Hypothalamus (tissue), 51 donors: ENCODE measurements around the gene PTPRK.

Experiments used
- DNase-seq, 51 donors: peaks; one replicate each; lab custom pipeline; 2025; lab: John Stamatoyannopoulos, UW

Gene PTPRK

DNA sequence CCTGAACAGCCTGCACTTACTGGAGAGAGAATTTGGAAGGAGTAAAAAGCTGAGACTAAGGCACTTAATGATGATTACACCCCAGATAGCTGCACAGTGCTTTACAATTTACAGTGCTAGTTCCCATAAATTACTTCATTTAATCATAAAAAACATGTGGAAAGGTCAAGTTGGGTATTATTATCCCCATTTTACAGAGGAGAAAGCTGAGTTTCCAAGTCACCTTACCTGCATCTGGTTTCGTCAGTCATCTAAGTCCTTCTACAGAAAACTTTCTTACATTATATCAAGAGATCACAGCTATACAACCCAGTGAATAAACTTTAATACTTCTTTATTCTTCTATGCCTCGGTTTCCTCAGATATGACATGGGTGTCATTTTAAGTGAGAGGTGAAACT lies 3.3 kb downstream of the PTPRK start:
- DNase-seq = no peak

GRCh38 chr6:128516514-128516898 lies 3.9 kb downstream of the PTPRK start:
- peak in 2 of 51 donors; percentile 7 to 36 for DNase-seq

DNA sequence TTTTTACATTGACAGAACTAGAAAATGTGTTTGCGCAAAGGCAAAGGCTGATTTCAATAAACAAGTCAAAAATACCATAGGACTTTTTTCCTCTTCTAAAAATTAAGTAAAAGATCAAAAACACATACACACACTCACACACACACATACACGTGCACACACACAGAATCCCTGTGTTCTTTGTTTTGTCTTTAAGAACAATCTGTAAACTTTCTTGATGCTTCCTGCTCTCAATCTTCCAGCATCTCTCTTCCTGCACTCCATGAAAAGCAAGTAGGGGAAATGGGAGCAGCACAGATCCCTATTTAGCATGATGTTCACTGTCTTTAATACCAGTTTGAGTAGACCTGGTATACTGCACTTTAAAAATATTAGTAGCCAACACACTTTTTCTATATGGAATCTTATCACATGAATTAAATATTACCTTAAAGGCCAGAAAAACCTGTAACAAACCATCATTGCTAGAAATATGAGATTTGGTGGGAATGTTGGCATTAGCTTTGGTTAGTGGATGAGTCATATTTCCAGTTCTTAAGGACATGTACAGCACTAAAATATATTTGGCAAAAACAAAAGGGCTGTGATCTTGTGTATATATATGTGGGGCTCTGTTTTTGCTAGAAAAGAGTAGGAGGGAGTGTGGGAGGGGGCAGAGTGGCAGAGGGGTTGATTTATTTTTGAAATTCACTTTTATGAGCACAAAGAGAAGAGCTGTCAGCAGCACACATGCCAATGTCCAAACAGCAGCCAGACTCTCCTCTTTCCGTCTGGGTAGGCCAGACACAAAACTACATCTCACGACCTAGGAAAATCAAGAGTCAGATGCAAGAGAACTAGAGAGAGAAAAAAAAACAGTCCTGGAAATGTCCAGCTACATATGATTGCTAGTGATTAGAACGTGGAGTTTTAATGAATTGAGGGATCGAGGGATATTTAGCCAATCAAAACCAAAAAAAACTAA lies 4.6 kb downstream of the PTPRK start:
- no peak for DNase-seq

DNA sequence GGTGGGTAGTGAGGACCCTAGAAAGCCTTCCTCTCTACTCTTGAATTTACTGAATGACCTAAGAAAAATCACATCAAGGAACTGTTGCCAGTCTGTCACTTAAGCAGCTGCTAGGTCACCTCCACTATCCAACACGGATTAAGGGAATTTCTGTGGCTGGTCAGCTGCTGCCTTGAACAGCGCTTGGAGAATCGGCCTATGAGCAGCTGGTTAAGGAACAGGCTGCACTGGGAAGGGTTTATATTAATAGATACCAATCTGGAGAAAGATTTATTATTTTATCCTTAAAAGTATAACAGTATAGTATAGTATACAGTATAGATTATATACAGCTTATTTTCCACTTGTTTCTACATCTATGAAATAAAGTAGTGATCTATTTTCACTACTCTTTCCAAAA lies 6.5 kb downstream of the PTPRK start:
- DNase-seq = peak in 1 of 51 donors; percentile 11

DNA sequence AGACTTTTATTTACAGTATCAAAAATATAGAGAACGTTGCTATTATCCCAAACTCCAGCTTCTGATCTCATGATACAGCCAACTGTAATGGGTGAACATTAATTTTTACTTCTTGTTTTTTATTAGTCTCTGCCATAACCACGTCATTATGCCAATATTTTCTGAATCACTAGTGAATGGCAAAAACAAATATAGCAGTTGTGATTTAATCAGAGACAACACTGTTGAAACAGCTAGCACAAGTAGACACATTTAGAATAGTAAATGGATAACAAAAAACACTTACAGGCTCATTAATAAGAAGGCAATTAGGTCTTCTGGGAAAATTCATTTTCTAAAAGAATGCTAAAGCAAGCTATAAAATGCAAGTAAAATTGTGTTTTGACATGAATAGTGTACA lies 8.1 kb downstream of the PTPRK start:
- DNase-seq = no peak

GRCh38 chr6:128511506-128511905 lies 8.9 kb downstream of the PTPRK start:
- no peak for DNase-seq

GRCh38 chr6:128509709-128510108 lies 10.7 kb downstream of the PTPRK start:
- DNase-seq = no peak

DNA sequence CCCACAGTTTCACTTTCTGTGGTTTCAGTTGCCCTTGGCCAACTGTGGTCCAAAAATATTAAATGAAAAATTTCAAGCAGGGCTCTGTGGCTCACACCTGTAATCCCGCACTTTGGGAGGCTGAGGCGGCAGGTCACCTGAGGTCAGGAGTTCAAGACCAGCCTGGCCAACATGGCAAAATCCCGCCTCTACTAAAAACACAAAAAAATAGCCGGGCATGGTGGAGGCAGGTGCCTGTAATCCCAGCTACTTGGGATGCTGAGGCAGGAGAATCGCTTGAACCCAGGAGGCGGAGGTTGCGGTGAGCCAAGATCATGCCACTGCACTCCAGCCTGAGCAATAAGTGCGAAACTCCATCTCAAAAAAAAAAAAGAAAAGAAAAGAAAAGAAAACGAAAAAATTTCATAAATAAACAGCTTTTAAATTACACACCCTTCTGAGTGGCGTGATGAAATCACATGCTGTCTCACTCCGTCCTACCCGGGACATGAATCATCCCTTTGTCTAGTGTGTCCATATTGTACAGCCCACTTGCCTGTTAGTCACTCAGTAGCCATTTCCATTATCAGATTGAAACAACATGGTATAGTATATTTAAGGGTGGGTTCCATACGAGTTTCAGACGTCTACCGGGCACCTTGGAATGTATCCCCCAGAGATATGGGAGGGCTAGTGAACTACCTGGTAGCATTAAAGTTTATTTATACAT lies 11.7 kb downstream of the PTPRK start:
- peak in 15 of 51 donors; percentile 7 to 57 (median 28) for DNase-seq

GRCh38 chr6:128507337-128508310 lies 12.8 kb downstream of the PTPRK start:
- DNase-seq = no peak

GRCh38 chr6:128505603-128506002 lies 14.8 kb downstream of the PTPRK start:
- DNase-seq = no peak

DNA sequence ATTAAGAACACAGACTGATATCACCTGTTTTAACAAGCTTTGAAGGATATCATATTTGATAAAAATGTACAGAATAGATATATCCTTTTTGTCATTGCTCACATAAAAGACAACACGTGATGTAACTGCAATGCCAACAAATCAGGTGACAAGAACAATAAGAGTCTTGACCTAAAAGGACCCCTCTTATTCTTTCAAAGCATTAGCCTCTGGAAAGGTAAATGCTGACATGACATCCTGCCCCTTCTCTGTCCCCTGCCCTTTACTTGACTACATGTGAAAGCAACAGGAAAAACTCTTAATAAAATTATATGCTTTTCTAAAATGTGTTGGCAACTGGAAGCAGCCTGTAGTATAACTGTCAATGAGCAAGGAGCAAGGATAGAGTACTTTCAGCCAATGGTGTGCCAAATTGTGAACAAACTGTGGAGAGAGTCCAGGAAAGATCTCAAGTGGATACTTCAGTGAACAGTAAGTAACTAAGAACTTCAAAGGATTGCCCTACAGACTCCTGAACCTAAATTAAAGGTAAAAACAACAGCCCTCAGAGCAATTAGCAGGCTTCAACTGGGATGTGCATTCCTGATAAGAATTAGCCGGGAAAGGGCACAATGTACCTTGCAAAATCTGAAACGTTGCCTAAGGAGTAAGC lies 16.3 kb downstream of the PTPRK start:
- no peak for DNase-seq

- DNase-seq = no peak
These were observed 19.4 kb downstream of the PTPRK start for GRCh38 chr6:128500749-128501600.

GRCh38 chr6:128500014-128500413 lies 20.4 kb downstream of the PTPRK start:
- DNase-seq = no peak

DNA sequence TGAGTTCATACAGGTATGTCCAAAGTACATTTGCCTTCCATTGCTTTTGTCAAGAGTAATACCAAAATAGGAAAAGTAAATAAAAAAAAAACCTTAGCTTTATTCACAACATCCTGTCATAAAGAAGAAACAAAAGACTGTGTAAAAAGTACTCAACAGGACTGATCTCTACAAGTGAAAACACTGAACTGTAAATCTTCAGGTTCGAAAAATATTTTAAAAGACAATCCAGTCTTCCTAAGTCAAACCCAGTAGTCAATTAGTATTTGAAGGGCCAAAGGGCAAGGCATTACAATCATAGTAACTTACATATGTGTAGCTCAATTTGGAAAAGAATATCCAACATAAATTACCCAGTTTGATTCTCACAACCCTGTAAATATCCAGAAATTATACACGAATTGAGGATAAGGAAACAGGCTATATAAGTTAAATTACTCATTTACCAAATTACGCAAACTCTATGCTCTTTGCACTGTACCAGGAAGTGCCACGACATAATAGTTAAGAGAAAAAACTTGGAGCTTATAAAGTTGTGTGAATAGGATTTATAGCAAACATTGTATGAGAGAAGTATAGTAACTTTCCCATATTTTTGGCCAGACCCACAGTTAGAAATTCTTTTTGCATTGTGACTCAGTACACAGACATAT lies 21.2 kb downstream of the PTPRK start:
- DNase-seq = no peak

DNA sequence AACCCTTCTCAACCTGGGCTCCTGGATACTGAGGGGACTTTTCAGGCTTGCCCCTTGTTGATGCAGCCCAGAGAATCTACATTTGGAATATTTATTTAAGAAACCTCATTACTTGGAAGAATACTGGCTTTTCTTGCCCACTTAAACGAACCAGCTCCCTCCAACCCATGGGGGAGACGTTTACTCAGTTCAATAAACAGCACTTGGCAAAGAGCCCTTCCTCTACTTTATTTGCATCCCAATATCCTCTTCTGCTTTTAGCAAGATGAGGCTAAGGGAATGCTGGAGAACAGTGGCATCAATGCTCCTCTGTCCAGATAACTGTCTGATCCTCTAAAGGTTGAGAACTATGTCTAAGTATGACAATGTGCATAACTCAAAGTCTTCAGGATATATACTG lies 22.2 kb downstream of the PTPRK start:
- peak in 2 of 51 donors; percentile 26 to 51 for DNase-seq

GRCh38 chr6:128495536-128496333 lies 24.7 kb downstream of the PTPRK start:
- DNase-seq = no peak

DNA sequence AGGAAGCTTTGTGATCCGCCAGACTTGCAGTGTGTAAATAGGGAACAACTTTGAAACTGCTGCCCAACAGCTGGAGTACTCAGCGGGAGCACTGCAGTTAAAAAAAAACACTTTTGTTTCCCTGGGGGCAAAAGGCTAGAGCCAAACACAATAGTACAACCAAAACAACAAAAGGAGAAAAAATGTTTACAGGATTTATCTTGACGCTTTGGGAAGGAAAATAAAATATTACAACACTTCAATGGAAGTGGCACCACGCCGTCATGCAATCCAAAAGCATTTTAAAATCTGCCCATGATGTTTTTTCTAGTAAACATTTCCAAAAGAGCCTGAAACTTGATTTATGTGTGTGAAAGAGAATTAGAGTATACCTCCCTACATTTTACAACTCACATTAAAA lies 26.0 kb downstream of the PTPRK start:
- peak in 1 of 51 donors; percentile 19 for DNase-seq

- no peak for DNase-seq
These were observed 26.5 kb downstream of the PTPRK start for GRCh38 chr6:128493877-128494276.
